WTC11 (cell line): Measurements from ENCODE around the gene PROSER2. TPM values are rescaled to one million over a fixed set of nuclear protein-coding genes. Genes with fewer than 3 reads are reported as not detected.

ENCODE experiments used
- ATAC-seq: fragments of 200-7000 bp; cut with Tn5 transposase; 2 replicates; pipeline ENCODE4 v1.10.0; 2021; ENCODE audit warnings: mild to moderate bottlenecking, moderate library complexity
- CTCF ChIA-PET: fragments of 300-600 bp; sonication (Branson Sonifier 250); formaldehyde crosslinking; loops from one replicate; lab custom pipeline; 2021; ENCODE audit warnings: antibody characterized with exemption; lab: Charles Lee
- POLR2A ChIA-PET: fragments of 350-600 bp; sonication (Branson Sonifier 250); formaldehyde crosslinking; loops from one replicate; lab custom pipeline; 2021; ENCODE audit warnings: antibody characterized with exemption; lab: Charles Lee
- DNase-seq: peaks from one replicate; pipeline ENCODE4 v3.0.0; 2021; ENCODE audit warnings: low spot score
- H3K27ac Mint-ChIP-seq: 2 replicates; pipeline ENCODE4 v1.8.0; 2021; ENCODE audit warnings: mixed read lengths
- H3K27me3 Mint-ChIP-seq: 2 replicates; pipeline ENCODE4 v1.8.0; 2021; ENCODE audit warnings: low read depth, mild to moderate bottlenecking, moderate library complexity, mixed read lengths
- H3K36me3 Mint-ChIP-seq: 2 replicates; pipeline ENCODE4 v1.8.0; 2021; ENCODE audit warnings: mixed read lengths
- H3K4me1 Mint-ChIP-seq: 2 replicates; pipeline ENCODE4 v1.8.0; 2022; ENCODE audit warnings: mixed read lengths
- H3K4me3 Mint-ChIP-seq: 2 replicates; pipeline ENCODE4 v1.8.0; 2021; ENCODE audit warnings: mild to moderate bottlenecking, moderate library complexity, mixed read lengths
- H3K9me3 Mint-ChIP-seq: 2 replicates; pipeline ENCODE4 v1.8.0; 2021; ENCODE audit warnings: mixed read lengths
- ARID4B ChIP-seq: sonication (generic); formaldehyde crosslinking; IDR thresholded peaks from 2 replicates; pipeline ENCODE4 v1.8.0; 2023; ENCODE audit warnings: missing genetic modification reagents, mild to moderate bottlenecking, borderline replicate concordance
- CREM ChIP-seq: sonication (generic); formaldehyde crosslinking; IDR thresholded peaks from 2 replicates; pipeline ENCODE4 v1.8.1; 2022; ENCODE audit warnings: mild to moderate bottlenecking, missing genetic modification reagents, moderate library complexity
- ERG ChIP-seq: fragments of 250-450 bp; sonication (Bioruptor Pico); IDR thresholded peaks from 2 replicates; pipeline ENCODE4 v1.8.0; 2021; ENCODE audit warnings: mild to moderate bottlenecking
- ESRRA ChIP-seq: sonication (generic); formaldehyde crosslinking; IDR thresholded peaks from 2 replicates; pipeline ENCODE4 v1.8.1; 2022; ENCODE audit warnings: mild to moderate bottlenecking, missing genetic modification reagents, borderline replicate concordance
- GTF2I ChIP-seq: fragments of 250-450 bp; sonication (Bioruptor Pico); conservative IDR thresholded peaks from 2 replicates; pipeline ENCODE4 v1.4.0; 2021; ENCODE audit warnings: mild to moderate bottlenecking
- IRF2 ChIP-seq: sonication (generic); formaldehyde crosslinking; IDR thresholded peaks from 2 replicates; pipeline ENCODE4 v1.8.0; 2022; ENCODE audit warnings: low read depth, missing genetic modification reagents, borderline replicate concordance
- NFE2L1 ChIP-seq: sonication (generic); formaldehyde crosslinking; IDR thresholded peaks from 2 replicates; pipeline ENCODE4 v1.8.1; 2023; ENCODE audit warnings: missing genetic modification reagents
- NR1H2 ChIP-seq: sonication (generic); formaldehyde crosslinking; IDR thresholded peaks from 2 replicates; pipeline ENCODE4 v1.9.0; 2021; ENCODE audit warnings: mild to moderate bottlenecking, moderate library complexity, missing genetic modification reagents
- NR3C1 ChIP-seq: sonication (generic); formaldehyde crosslinking; conservative IDR thresholded peaks from 2 replicates; pipeline ENCODE4 v1.8.1; 2023; ENCODE audit warnings: low read depth, mild to moderate bottlenecking, missing genetic modification reagents
- RORB ChIP-seq: fragments of 250-450 bp; sonication (Bioruptor Pico); IDR thresholded peaks from 2 replicates; pipeline ENCODE4 v1.9.0; 2021; ENCODE audit warnings: mild to moderate bottlenecking
- SMAD3 ChIP-seq: sonication (generic); formaldehyde crosslinking; IDR thresholded peaks from 2 replicates; pipeline ENCODE4 v1.8.0; 2022; ENCODE audit warnings: missing genetic modification reagents, mild to moderate bottlenecking, borderline replicate concordance
- SOX15 ChIP-seq: fragments of 250-450 bp; sonication (Bioruptor Pico); IDR thresholded peaks from 2 replicates; pipeline ENCODE4 v1.9.0; 2021; ENCODE audit warnings: mild to moderate bottlenecking
- ZMAT4 ChIP-seq: fragments of 250-450 bp; sonication (Bioruptor Pico); IDR thresholded peaks from 2 replicates; pipeline ENCODE4 v1.9.0; 2021; ENCODE audit warnings: mild to moderate bottlenecking
- ZNF121 ChIP-seq: sonication (generic); formaldehyde crosslinking; IDR thresholded peaks from 2 replicates; pipeline ENCODE4 v1.8.0; 2023; ENCODE audit warnings: missing genetic modification reagents
- ZNF138 ChIP-seq: sonication (generic); formaldehyde crosslinking; conservative IDR thresholded peaks from 2 replicates; pipeline ENCODE4 v1.8.1; 2022; ENCODE audit warnings: mild to moderate bottlenecking, moderate library complexity, missing genetic modification reagents
- ZNF232 ChIP-seq: sonication (generic); formaldehyde crosslinking; IDR thresholded peaks from 2 replicates; pipeline ENCODE4 v1.8.0; 2022; ENCODE audit warnings: mild to moderate bottlenecking, missing genetic modification reagents
- ZNF263 ChIP-seq: sonication (generic); formaldehyde crosslinking; IDR thresholded peaks from 2 replicates; pipeline ENCODE4 v1.8.1; 2022; ENCODE audit warnings: low read depth, mild to moderate bottlenecking, moderate library complexity, missing genetic modification reagents
- ZNF396 ChIP-seq: fragments of 250-450 bp; sonication (Bioruptor Pico); IDR thresholded peaks from 2 replicates; pipeline ENCODE4 v1.8.0; 2021; ENCODE audit warnings: mild to moderate bottlenecking, moderate library complexity, borderline replicate concordance
- ZNF671 ChIP-seq: fragments of 250-450 bp; sonication (Bioruptor Pico); IDR thresholded peaks from 2 replicates; pipeline ENCODE4 v1.8.0; 2021; ENCODE audit warnings: mild to moderate bottlenecking
- total RNA-seq: library from RNA; stranded (reverse); gene quantifications from 3 replicates; pipeline ENCODE4 v1.2.3, GENCODE V29; 2021
- TF ChIP-seq, protein P1 (sequence below): sonication (generic); formaldehyde crosslinking; IDR thresholded peaks from 2 replicates; pipeline ENCODE4 v1.8.1; 2023; ENCODE audit warnings: mild to moderate bottlenecking, moderate library complexity, missing genetic modification reagents
- TF ChIP-seq, protein P2 (sequence below): sonication (generic); formaldehyde crosslinking; IDR thresholded peaks from 2 replicates; pipeline ENCODE4 v1.8.0; 2022; ENCODE audit warnings: mild to moderate bottlenecking, missing genetic modification reagents
- TF ChIP-seq, protein P3 (sequence below): sonication (generic); formaldehyde crosslinking; IDR thresholded peaks from 2 replicates; pipeline ENCODE4 v1.8.1; 2022; ENCODE audit warnings: missing genetic modification reagents, borderline replicate concordance

The PROSER2 gene
- total RNA-seq, 1 experiment from 2014 or later: 8.5 TPM

DNA sequence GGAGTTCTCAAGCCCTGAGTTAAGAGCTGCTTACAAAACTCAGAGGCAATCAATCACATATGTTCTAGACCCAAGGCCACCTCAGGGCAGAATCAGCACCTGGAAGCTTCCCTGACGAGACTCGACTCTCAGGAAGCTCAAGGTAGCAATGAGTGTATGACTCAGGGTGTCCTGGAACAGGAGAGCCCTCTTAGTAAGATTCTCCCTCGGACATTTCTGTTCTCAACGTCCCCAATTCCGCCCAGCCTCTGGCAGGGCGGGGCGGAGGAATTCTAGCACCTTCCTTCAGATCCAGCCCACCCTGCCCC is 39.6 kb upstream of the PROSER2 start:
- no peak overlapping the region for H3K27ac Mint-ChIP-seq
- ATAC-seq (peak; percentile 46), DNase-seq (no peak)
- POLR2A ChIA-PET: no interaction called here
- CTCF ChIA-PET: interaction anchor here (0.6 to 3.1 kb wide), 22 partner anchors 10 to 371 kb away, joined by 3 to 27 read pairs (median 4); no protein-coding TSS in a partner anchor
- no peaks in the 10 kb centered on the region for H3K27me3 Mint-ChIP-seq
- peaks cover 11% of the 10 kb centered on the region for H3K9me3 Mint-ChIP-seq
- H3K36me3 Mint-ChIP-seq: no peaks in the 10 kb centered on the region
- no peak for TF ChIP-seq ZNF263
- TF ChIP-seq ZNF138 (CRISPR knock-in tag): no peak
- TF ChIP-seq NFE2L1 (CRISPR knock-in tag): no peak
- TF ChIP-seq, protein P1, sequence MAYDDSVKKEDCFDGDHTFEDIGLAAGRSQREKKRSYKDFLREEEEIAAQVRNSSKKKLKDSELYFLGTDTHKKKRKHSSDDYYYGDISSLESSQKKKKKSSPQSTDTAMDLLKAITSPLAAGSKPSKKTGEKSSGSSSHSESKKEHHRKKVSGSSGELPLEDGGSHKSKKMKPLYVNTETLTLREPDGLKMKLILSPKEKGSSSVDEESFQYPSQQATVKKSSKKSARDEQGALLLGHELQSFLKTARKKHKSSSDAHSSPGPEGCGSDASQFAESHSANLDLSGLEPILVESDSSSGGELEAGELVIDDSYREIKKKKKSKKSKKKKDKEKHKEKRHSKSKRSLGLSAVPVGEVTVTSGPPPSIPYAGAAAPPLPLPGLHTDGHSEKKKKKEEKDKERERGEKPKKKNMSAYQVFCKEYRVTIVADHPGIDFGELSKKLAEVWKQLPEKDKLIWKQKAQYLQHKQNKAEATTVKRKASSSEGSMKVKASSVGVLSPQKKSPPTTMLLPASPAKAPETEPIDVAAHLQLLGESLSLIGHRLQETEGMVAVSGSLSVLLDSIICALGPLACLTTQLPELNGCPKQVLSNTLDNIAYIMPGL (CRISPR knock-in tag): no peak
- TF ChIP-seq ZNF121 (CRISPR knock-in tag): no peak
- TF ChIP-seq CREM: no peak
- TF ChIP-seq IRF2 (CRISPR knock-in tag): no peak
- TF ChIP-seq, protein P2, sequence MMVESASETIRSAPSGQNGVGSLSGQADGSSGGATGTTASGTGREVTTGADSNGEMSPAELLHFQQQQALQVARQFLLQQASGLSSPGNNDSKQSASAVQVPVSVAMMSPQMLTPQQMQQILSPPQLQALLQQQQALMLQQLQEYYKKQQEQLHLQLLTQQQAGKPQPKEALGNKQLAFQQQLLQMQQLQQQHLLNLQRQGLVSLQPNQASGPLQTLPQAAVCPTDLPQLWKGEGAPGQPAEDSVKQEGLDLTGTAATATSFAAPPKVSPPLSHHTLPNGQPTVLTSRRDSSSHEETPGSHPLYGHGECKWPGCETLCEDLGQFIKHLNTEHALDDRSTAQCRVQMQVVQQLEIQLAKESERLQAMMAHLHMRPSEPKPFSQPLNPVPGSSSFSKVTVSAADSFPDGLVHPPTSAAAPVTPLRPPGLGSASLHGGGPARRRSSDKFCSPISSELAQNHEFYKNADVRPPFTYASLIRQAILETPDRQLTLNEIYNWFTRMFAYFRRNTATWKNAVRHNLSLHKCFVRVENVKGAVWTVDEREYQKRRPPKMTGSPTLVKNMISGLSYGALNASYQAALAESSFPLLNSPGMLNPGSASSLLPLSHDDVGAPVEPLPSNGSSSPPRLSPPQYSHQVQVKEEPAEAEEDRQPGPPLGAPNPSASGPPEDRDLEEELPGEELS: no peak
- TF ChIP-seq, protein P3, sequence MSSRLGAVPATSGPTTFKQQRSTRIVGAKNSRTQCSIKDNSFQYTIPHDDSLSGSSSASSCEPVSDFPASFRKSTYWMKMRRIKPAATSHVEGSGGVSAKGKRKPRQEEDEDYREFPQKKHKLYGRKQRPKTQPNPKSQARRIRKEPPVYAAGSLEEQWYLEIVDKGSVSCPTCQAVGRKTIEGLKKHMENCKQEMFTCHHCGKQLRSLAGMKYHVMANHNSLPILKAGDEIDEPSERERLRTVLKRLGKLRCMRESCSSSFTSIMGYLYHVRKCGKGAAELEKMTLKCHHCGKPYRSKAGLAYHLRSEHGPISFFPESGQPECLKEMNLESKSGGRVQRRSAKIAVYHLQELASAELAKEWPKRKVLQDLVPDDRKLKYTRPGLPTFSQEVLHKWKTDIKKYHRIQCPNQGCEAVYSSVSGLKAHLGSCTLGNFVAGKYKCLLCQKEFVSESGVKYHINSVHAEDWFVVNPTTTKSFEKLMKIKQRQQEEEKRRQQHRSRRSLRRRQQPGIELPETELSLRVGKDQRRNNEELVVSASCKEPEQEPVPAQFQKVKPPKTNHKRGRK (CRISPR knock-in tag): no peak
- TF ChIP-seq SMAD3: no peak
- no peak for TF ChIP-seq ZNF232
- TF ChIP-seq NR1H2 (CRISPR knock-in tag): no peak
- TF ChIP-seq SOX15 (CRISPR knock-in tag): no peak
- peaks cover 8% of the 10 kb centered on the region for H3K4me1 Mint-ChIP-seq
- no peak overlapping the region for H3K4me3 Mint-ChIP-seq

DNA sequence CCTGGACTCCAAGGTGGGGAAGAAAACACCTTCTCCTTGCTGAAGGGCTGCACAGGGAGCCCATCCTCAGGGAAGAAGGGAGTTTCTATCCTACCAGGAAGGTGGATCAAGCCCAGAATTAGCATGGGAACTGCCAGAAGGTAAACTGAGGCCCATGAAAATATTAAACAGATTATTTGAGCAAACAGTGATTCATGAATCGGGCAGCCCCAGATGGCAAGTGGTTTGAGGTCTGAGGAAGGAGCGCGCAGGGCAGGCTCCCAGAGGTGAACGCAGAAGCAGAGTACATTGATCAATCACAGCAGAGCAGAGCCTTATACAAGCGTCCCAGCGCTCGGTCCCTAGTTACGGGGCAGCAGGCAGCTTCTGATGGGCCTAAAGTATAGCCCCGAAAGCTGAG is 35.8 kb upstream of the PROSER2 start:
- DNase-seq (no peak), ATAC-seq (no peak)
- Mint-ChIP-seq H3K4me3 (no peak overlapping the region), H3K9me3 (no peaks in the 10 kb centered on the region), H3K4me1 (peaks cover 8% of the 10 kb centered on the region)
- TF ChIP-seq ARID4B (CRISPR knock-in tag): no peak
- no peak for TF ChIP-seq CREM
- no peak for TF ChIP-seq NR3C1 (CRISPR knock-in tag)
- no peak for TF ChIP-seq ZMAT4 (CRISPR knock-in tag)
- no peak for TF ChIP-seq ESRRA (CRISPR knock-in tag)
- TF ChIP-seq, protein P2: no peak
- no peak for TF ChIP-seq RORB (CRISPR knock-in tag)
- no peak for TF ChIP-seq ERG (CRISPR knock-in tag)
- no peak for TF ChIP-seq ZNF396
- TF ChIP-seq GTF2I (CRISPR knock-in tag): no peak
- TF ChIP-seq ZNF671 (CRISPR knock-in tag): no peak
- TF ChIP-seq SOX15 (CRISPR knock-in tag): no peak
- TF ChIP-seq, all 79 proteins: peak for 0
- Mint-ChIP-seq H3K27ac (no peak overlapping the region), H3K27me3 (no peaks in the 10 kb centered on the region), H3K36me3 (no peaks in the 10 kb centered on the region)
- ChIA-PET CTCF (no interaction called here), POLR2A (no interaction called here)
